Suprapubic skin (tissue), 4 donors: ENCODE measurements around the gene PKP1.

Source experiments
- POLR2A ChIP-seq, 2 donors: fragments of 450-650 bp; IDR thresholded peaks; one replicate each; pipeline ENCODE4 v1.6.1; 2017; ENCODE audit warnings: antibody characterized with exemption in 2 of 2, mild to moderate bottlenecking in 2 of 2, moderate library complexity in 2 of 2
- POLR2AphosphoS5 ChIP-seq, 3 donors: sonication (generic); formaldehyde crosslinking; IDR thresholded peaks; one replicate each; pipeline ENCODE4 v1.6.1; 2017; ENCODE audit warnings: antibody characterized with exemption in 3 of 3
- TF ChIP-seq, protein P1 (sequence below), 2 donors: fragments of 200-600 bp in 1 of 2; fragments of 450-650 bp in 1 of 2; sonication (generic) in 1 of 2; IDR thresholded peaks; one replicate each; pipeline ENCODE4 v1.5.1; 2016 to 2019; ENCODE audit warnings: antibody characterized with exemption in 2 of 2, mild to moderate bottlenecking in 1 of 2, moderate library complexity in 1 of 2

DNA sequence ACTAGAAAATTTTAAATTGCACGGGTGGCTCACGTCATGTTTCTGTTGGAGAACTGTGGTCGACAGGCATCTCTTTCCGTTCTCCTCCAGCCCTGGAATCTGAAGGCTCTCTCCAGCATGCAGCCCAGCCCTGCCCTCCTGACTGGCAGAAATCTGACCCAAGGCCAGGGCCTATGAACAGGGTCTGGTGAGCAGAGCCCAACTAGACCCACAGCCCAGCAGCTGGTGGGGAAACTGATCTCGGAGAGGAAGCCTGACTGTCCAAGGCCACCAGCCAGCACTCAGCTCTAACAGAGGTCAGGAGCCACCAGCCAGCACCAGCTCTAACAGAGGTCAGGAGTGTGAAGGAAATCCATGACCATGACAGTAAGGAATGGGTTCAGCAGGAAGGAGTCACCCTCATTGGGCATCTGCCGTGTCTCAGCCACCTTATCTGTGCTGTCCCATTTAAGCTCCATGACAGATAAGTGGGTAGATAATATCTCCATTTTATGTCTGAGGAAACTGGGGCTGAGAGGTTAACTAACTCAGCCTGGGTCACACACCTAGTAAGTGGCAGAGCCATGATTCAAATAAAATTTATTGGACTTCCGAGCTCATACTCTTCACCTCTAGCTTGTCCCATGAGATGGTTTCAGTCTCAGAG lies 20.2 kb upstream of the PKP1 start:
- TF ChIP-seq POLR2A (IDR thresholded peaks at IDR 0.05) (no peak), POLR2AphosphoS5 (IDR thresholded peaks at IDR 0.05) (no peak)
- TF ChIP-seq, protein P1, sequence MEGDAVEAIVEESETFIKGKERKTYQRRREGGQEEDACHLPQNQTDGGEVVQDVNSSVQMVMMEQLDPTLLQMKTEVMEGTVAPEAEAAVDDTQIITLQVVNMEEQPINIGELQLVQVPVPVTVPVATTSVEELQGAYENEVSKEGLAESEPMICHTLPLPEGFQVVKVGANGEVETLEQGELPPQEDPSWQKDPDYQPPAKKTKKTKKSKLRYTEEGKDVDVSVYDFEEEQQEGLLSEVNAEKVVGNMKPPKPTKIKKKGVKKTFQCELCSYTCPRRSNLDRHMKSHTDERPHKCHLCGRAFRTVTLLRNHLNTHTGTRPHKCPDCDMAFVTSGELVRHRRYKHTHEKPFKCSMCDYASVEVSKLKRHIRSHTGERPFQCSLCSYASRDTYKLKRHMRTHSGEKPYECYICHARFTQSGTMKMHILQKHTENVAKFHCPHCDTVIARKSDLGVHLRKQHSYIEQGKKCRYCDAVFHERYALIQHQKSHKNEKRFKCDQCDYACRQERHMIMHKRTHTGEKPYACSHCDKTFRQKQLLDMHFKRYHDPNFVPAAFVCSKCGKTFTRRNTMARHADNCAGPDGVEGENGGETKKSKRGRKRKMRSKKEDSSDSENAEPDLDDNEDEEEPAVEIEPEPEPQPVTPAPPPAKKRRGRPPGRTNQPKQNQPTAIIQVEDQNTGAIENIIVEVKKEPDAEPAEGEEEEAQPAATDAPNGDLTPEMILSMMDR (IDR thresholded peaks at IDR 0.05) = no peak
